HG03025 (cell line): ENCODE results near the gene S100A1.
"Not testable (repeated sequence)": the region's sequence is repeated elsewhere in the genome, so short reads cannot be mapped to it uniquely, and the experiment has no call there.

Experiments
- ATAC-seq: cut with Tn5 transposase; IDR thresholded peaks from one replicate; pipeline ENCODE4 v1.9.1; 2021; ENCODE audit warnings: mild to moderate bottlenecking, moderate library complexity; ENCODE audit not compliant: unreplicated experiment, low FRiP score

Gene S100A1

DNA sequence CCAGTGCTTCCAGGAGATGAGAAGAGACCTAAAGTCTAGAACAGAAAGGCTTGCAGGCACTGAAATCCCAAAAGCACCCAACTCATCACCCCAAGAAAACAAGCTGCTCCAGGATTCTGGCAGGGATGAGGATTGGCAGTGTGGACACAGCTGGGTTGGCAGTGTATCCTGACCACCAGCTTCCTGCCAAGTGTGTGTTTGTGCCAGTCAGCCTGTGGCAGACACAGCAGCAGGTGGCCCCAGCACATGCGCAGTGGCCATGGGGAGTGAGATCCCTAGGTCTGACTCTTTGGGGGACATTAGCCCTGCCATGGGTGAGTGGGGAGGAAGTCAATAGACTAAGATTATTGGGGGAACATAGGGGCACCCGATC lies 21.6 kb downstream of the S100A1 start:
- ATAC-seq: no peak

DNA sequence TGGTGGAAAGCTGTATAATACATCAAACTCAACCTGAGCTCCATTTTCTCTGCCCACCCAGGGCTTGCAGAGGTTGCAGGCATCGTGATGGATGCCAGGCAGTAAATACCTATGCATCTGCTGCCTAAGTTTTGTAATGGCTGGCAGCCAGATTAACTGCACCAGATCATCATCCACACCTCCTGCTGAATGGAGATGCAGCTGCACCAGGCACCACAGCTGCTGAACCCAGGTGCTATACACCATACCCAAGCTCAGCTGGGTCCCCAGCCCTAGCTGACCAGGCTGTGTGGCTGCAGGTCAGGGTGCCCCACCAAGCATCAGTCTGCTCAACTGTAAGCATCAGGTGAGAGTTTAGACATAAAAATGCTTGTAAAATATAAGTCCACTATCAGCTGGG lies 23.5 kb downstream of the S100A1 start:
- no peak for ATAC-seq

DNA sequence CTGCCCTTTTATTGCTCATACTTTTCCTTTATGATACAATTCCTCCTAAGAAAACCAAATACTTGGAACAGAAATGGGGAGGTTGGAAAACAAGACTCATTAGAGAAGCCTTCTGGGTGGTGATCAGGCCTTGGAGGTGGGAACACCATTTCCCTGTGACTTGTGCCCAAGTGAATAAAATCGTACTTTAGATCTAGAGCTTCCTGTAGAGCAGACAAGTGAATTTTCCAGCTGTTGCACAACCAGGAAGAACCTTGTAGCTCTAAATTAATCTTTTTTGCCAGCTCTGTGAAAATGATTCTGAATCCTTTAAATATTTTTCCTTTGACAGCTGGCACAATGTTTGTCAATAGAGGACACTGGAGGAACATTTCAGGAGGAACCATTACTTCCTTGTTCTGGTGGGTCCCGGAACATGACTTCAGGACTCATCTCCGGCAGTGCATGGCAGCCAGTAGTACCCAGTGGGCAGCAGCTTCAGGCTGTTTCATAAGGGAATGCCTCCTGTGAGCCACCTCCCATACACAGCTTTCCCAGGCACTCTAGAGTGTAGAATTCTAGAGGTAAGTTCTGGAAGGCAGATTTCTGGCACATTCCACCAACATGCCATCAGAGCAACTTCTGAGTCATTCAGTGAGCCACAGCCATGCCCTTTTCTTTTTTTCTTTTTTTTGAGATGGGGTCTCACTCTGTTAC lies 24.7 kb downstream of the S100A1 start:
- ATAC-seq: no peak

- no peak for ATAC-seq
Measured at GRCh38 chr1:153655333-153655732, 27.1 kb downstream of the S100A1 start.

- peak; percentile 93 for ATAC-seq
Measured at GRCh38 chr1:153658400-153659174, 30.4 kb downstream of the S100A1 start, which contains the start of gene SNAPIN. Gene SNAPIN, plus strand, starts transcription at chr1:153658703. Its CDS starts 41 bp downstream, at chr1:153658744.

GRCh38 chr1:153659175-153659534 lies 30.9 kb downstream of the S100A1 start:
- no peak for ATAC-seq

DNA sequence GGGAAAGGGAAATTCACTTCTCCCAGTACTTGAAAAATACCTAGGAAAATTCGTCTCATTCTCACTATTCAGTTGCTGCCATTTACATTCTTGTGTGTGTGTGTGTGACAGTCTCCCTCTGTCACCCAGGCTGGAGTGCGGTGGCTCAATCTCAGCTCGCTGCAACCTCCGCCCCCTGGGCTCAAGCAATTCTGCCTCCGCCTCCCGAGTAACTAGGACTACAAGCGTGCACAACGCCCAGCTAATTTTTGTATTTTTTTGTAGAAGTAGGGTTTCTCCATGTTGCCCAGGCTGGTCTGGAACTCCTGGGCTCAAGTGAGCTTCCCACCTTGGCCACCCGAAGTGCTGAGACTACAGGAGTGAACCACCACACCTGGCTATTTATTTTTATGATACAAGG lies 31.4 kb downstream of the S100A1 start:
- no peak for ATAC-seq

DNA sequence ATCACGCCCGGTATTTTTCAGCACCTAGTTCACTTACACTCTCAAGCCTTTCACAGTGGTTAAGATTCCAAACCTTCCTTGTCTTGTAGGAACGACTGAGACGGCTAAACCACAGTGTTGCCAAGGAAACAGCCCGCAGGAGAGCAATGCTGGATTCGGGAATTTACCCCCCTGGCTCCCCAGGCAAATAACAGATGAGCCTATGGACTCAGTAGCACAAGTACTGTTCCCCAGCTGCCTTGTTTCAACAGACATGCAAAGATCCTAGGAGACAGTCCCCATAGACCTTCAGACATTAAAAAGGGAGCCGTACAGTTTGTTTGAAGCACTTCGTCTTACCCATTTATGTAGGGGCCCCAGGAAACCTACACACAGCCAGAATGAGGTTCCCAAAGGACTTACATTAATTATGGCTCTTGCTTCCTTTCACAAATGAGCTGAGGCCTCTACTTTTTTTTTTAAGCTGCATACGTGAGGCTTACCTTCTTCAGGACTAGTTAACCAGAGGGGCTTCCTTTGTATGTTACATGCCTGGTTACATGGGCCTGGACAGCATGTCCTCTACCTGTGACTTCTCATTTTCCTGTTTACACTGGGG lies 33.0 kb downstream of the S100A1 start:
- ATAC-seq: no peak

DNA sequence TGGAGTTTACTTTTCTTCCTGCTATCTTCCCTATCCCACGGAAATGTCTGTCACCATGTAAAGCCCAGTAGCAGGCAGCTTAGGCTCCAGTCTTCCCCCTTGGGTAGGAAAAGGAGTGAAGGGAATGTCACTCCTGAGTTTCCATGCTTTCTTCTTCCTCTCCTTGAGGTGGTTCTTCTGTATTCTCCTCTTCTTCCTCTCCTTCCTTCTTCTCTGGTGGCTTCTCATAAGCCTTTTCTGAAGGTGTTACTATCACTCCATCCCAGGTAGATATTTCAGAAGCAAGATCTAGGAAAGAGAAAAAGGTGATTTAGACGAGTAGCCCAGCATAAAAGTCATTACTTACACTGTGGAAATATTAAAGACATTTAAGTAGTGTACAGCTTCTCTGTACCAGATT lies 34.0 kb downstream of the S100A1 start:
- ATAC-seq: no peak

- ATAC-seq: no peak
Measured at GRCh38 chr1:153663211-153663610, 35.0 kb downstream of the S100A1 start.

- ATAC-seq: no peak
Measured at GRCh38 chr1:153667439-153667838, 39.2 kb downstream of the S100A1 start.

GRCh38 chr1:153668672-153669071 lies 40.4 kb downstream of the S100A1 start:
- ATAC-seq: not testable (repeated sequence)

GRCh38 chr1:153669606-153670005 lies 41.4 kb downstream of the S100A1 start:
- no peak for ATAC-seq

- ATAC-seq: peak; percentile 7
Measured at GRCh38 chr1:153670257-153670858, 42.1 kb downstream of the S100A1 start.

DNA sequence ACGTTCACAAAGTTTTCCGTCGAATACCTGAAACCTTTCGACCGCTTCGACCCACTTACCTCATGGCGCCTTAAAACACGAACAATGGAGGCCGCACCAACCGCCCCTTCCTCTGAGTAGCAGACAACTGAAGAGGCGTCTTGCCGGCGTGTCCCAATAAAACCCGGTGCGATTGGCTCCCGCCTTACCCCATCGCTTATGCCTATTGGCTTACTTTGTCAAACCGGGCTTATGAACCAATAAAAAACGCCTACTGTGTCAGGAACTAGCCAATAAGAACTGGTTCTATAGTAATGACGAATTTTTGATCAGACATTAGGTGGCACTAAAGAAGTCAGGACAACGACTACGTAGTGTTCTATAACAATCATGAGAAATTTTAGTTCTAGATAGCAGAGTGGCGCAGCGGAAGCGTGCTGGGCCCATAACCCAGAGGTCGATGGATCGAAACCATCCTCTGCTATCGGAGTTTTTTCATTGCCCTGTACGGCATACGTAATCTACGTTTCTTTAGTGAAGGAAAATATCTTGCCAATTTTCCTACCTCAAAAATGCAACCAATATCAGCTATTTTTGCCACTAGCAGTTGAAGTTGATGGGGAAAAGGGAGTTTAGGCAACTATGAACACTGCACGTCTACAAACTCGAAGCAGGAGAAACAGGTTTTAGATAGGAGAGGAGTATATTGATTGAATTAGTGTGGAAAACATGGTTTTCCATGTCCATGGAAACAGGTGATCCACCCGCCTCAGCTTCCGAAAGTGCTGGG lies 42.8 kb downstream of the S100A1 start, which contains the start of gene ILF2:
Gene ILF2, minus strand, starts transcription at position 135 of the 769 bp plus-strand sequence. Its CDS starts 71 bp downstream, at position 64.
- ATAC-seq: peak; percentile 90

DNA sequence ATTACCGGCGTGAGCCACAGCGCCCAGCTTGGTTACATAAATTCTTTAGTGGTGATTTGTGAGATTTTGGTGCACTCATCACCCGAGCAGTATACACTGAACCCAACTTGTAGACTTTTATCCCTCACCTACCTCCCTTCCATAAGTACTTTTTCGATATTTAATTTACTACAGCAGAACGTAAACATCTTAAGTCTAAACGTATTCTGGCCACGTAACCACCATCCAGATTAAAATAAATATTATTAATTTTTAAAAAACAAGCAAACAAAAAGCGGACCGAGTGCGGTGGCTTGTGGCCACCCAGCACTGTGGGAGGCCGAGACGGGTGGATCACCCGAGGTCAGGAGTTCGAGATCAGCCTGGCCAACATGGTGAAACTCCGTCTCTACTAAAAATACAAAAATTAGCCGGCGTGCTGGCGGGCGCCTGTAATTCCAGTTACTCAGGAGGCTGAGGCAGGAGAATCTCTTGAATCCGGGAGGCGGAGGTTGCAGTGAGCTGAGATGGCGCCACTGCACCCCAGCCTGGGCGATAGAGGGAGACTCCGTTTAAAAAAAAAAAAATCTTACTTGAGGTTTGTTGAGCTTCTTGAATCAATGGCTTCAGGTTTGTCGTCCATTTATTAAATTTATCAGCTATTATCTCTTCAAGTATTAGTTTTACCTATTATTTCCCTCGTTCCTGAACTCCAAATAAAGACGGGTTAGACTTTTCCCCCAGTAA lies 43.6 kb downstream of the S100A1 start:
- not testable (repeated sequence) for ATAC-seq

DNA sequence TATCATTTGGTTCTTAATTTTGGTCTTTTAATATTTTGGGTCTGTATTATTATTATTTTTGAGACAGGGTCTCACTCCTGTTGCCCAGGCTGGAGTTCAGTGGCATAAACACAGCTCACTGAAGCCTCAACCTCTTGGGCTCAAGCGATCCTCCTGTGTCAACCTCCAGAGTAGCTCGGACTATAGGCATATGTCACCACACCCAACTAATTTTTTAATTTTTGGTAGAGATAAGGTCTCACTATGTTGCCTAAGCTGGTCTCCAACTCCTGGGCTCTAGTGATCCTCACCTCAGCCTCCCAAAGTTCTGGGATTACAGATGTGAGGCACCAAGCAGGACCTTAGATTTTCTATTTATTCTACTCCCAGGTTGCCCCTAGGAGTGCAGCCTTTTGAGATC lies 45.3 kb downstream of the S100A1 start:
- ATAC-seq: no peak

DNA sequence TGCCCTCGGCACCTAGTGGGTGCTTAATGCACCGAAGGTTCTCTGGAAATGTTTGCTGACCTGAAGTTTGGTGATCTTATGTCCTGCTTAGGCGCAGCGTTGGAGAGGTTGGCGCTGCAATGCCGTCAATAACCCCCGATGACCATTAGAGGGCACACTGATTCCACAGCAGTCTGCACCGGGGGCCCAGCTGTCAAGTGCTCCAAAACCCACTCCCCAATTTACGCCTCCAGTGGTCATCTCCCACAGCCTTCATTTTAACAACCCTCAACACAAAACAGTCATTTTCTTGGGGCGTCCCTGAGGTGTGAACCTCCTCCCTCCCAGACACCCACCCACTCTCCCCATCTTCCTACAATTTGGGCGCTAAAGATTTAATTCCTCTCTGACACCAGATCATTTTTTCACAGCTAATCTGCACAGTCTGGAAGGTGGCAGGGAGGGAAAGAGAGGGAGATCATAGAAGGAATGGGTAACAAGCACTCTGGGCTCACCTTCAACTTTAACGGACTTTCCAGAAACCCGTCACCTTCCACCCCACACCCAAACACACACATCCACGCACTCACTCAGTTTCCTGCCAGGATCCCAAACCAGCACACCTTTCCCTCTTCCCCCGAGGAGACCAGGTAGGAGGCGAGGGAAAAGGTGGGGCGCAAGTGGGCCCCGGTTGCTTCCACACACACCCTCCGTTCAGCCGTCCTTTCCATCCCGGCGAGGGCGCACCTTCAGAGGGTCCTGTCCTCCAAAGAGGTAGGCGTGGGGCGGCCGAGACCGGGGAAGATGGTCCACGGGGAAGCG lies 49.7 kb downstream of the S100A1 start:
- no peak for ATAC-seq
